Measurements from ENCODE around the gene TMEM31.

- TF ChIP-seq, protein P1, sequence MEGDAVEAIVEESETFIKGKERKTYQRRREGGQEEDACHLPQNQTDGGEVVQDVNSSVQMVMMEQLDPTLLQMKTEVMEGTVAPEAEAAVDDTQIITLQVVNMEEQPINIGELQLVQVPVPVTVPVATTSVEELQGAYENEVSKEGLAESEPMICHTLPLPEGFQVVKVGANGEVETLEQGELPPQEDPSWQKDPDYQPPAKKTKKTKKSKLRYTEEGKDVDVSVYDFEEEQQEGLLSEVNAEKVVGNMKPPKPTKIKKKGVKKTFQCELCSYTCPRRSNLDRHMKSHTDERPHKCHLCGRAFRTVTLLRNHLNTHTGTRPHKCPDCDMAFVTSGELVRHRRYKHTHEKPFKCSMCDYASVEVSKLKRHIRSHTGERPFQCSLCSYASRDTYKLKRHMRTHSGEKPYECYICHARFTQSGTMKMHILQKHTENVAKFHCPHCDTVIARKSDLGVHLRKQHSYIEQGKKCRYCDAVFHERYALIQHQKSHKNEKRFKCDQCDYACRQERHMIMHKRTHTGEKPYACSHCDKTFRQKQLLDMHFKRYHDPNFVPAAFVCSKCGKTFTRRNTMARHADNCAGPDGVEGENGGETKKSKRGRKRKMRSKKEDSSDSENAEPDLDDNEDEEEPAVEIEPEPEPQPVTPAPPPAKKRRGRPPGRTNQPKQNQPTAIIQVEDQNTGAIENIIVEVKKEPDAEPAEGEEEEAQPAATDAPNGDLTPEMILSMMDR (IDR thresholded peaks at IDR 0.05), result peak; percentile 73
- TF ChIP-seq EZH2 (IDR thresholded peaks at IDR 0.05; ENCODE audit: borderline replicate concordance, insufficient read depth, low read depth, low read length, poor library complexity, severe bottlenecking), result no peak
Observed at GRCh38 chrX:103688946-103689345, 21.8 kb upstream of the TMEM31 start.

Measured in B cell (primary cell).